ENCODE measurements around the gene CFAP74. TPM values are rescaled to one million over a fixed set of nuclear protein-coding genes. Genes with fewer than 3 reads are reported as not detected.

CFAP74 gene
- total RNA-seq, 1 donor from 2014 or later, result 4.6 TPM

GRCh38 chr1:1929639-1930545 lies 73.7 kb downstream of the CFAP74 start:
- no peak for DNase-seq (ENCODE audit: low spot score)

- no peak for DNase-seq (ENCODE audit: low spot score)
Observed at GRCh38 chr1:1929102-1929638, 74.4 kb downstream of the CFAP74 start.

DNA sequence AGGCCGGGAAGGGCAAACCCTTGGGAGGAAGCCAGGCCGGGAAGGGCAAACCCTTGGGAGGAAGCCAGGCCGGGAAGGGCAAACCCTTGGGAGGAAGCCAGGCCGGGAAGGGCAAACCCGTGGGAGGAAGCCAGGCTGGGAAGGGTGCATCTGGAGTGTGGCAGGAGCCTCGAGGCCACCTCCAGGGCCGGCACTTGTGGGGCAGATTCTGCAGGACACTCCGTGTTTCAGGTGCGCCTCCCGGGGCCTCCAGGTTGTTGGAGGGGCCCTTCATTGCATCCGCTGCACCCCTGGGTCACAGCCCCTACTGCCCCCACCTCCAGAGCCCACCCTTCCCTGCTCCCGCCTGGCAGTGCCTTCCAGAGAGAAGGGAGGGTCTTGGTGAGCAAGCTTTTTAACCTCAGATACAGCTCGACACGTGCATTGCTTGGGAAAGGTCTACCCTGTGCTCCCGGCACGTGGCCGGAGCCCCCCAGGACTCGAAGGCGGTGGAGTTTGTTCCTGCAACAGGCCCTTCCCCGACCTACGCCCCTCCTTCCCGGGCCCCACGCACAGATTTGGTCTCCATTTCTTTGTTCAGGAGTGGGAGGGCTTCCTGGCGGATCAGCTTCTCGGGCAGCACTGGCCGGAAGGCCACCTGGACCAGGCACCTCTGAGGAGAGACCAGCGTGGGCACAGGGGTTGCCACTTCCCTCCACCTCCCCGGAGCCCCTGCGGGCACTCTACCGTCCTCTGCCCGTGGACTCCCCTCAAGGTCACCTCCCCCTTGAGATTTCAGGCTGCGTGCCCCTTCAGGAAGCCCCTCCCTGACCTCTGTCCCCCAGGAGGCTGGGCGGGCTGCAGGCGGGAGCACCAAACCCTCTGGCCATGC lies 75.1 kb downstream of the CFAP74 start:
- DNase-seq (ENCODE audit: low spot score), result no peak

DNA sequence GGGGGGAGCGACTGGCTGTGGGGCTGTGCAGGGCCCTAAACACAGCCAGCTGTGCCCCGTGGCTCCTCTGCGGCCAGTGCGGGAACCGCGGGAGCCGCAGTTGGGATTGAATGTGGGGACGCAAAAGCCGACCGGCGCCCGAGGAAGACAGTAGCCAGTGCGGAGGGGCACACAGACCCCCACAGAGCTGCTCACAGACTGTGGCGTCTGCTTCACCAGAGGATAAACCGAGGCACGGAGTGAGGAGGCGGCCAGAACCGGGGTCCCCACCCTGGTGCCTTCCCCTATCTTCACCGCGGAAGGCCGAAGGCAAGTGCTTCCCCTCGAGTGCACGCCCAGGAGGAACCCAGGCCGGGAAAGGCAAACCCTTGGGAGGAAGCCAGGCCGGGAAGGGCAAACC lies 75.8 kb downstream of the CFAP74 start:
- DNase-seq (ENCODE audit: low spot score), result no peak

GRCh38 chr1:1926886-1927660 lies 76.5 kb downstream of the CFAP74 start:
- DNase-seq (ENCODE audit: low spot score), result no peak

GRCh38 chr1:1926346-1926811 lies 77.2 kb downstream of the CFAP74 start:
- no peak for DNase-seq (ENCODE audit: low spot score)

DNA sequence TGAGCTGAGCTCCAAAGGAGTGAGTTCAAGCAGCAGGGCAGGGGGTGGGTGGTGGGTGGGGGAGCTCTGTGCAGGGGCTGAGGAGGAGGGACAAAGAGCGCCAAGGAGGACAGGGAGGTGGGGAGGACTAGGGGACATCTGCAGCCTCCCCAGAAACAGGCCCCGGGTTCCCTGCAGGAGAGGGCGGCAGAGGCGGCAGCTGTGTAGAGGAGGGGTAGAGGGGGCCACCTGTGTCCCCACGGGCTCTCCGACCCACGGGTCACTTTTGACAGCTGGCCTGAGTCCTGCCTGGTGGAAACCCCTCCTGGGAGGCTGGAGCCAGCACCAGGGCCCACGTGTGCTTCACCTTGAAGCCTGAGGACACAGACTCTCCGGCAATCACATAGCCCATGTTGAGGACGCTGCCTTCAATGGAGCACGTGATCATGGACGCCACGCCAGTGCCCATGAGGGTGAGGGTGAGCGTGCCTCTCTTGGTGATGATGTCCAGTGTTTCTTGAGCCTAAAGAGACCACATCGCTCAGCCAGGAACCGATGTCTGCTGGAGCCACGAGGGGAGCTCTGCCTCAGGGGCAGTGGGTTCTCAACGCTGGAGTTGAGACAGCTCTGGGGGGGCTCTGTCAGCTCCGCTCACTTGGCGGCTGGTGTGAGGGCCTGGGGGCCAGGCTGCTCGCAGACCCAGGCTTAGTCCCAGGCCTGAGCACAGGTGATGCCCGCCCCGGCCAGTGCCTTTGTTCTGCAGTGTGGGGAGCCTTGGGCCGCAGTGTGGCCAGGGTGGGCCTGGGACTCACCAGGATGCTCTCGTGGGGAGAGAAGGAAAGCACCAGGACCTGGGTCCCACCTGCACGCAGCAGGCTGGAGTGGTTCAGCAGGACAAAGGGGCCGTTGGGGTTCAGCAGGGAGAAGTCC lies 77.9 kb downstream of the CFAP74 start:
- DNase-seq (ENCODE audit: low spot score), result no peak

GRCh38 chr1:1924849-1925248 lies 78.7 kb downstream of the CFAP74 start:
- DNase-seq (ENCODE audit: low spot score), result no peak

DNA sequence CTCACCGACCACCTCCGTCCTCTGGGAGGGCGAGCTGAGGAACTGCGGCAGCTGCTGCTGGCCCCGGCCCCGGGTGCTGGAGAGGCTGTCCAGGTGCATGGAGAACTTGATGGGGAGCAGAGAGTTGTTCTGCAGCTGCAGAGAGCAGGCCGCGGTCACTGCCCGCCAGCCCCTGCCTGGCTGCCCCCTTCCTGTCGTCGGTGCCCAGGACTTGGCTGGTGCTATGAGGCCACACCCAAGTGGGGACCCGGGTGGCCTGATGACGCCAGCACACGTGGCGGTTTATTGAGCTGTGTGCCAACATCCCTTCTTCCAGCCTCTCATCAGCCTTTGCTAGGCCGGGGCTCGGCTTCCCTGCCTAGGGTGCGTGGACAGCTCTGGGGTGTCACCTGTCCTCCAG lies 79.2 kb downstream of the CFAP74 start:
- DNase-seq (ENCODE audit: low spot score), result no peak

GRCh38 chr1:1922956-1923833 lies 80.4 kb downstream of the CFAP74 start:
- DNase-seq (ENCODE audit: low spot score), result no peak

DNA sequence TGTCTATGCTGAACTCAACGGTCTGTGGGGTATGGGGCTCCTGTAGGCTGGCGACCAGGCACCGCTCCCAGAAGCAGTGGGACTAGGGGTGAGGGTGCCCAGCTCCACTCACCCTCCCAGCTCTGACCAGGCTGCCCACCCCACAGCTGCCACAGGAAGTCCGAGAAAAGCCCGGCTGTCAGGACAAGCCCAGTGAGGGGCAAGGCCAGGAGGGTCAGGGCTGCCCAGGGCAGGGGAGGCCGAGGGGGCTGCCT lies 81.0 kb downstream of the CFAP74 start:
- DNase-seq (ENCODE audit: low spot score), result no peak

DNA sequence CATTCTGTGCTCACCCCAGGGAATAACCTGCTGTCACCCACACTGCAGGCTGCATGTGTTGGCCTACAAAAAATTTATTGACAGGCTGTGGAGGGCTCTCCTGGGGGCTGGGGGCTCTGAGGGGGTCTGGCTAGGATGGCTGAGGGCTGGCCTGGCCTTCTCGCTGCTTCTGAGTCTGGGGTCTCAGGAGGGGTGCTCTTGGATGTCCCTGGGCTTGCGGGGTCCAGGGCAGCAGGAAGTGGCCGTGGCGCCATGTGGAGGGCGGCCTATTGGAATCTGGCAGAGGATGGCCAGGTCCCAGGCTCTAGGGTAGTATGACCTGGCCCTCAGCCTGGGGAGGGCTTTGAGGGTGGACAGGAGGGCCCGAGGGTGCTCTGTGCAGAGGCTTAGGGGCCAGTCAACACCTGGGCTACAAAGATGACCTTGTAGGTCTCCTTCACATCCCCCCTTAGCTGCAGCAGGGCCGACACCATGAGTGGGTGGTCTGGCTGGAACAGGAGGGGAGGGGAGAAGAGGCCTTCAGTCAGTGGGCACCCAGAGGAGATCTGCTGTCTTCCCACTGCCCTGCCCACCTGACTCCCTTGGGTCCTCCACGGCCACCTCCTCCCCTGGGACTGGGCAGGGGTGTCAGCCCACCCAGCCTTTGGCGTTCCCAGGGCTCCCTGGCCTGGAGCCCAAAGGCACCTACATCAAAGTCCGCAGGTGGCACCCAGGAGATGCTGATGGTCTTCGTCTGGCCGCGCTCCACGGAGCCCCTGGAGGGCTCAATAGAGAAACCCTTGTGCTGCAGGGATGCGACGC lies 81.5 kb downstream of the CFAP74 start:
- no peak for DNase-seq (ENCODE audit: low spot score)

- DNase-seq (ENCODE audit: low spot score), result no peak
Observed at GRCh38 chr1:1921459-1921862, 82.1 kb downstream of the CFAP74 start.

GRCh38 chr1:1920608-1921458 lies 82.8 kb downstream of the CFAP74 start:
- no peak for DNase-seq (ENCODE audit: low spot score)

- DNase-seq (ENCODE audit: low spot score), result peak; percentile 7
Observed at GRCh38 chr1:1920057-1920607, 83.5 kb downstream of the CFAP74 start.

DNA sequence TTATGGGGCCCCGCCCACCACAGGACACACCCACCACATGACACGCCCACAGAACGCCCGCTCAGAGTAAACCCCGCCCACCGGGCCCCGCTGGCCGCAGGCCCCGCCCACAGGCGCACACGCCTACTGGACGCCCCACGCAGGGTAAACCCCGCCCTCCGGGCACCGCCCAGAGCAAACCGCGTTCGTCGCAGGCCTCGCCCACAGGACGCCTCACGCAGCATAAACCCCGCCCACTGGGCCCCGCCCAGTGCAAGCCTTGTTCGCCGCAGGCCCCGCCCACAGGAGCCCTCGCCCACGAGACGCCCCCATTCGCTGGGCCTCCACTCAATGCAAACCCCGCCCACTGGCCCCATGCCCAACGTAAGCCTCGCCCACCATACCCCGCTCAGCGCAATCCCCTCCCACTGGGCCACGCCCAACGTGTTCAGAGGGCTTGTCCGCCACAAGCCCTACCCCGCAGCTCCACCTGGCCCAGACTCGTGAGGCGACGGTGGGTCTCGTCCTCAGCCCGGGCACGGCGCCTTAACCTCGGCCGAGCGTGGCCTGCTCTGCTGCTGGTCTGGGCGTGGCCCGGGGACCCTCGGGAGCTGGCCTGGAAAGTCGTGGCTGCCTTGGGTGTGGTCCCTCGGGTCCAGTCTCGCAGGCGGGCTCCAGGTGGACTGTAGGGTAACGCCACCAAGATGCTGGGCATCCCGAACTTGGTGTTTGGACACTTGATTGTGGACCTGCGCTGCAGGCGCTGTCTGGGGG lies 84.1 kb downstream of the CFAP74 start:
- peak; percentile 95 for DNase-seq (ENCODE audit: low spot score)

GRCh38 chr1:1918901-1919303 lies 84.7 kb downstream of the CFAP74 start, which contains the start of gene TMEM52:
TSS of gene TMEM52 (minus strand) at chr1:1919279. CDS start at chr1:1919265, 14 bp downstream.
- no peak for DNase-seq (ENCODE audit: low spot score)
